PFSK-1 (cell line): ENCODE measurements around the gene KRT40.

ENCODE experiments used
- REST ChIP-seq, 2 experiments: IDR thresholded peaks; 2 replicates each; pipeline versions ENCODE4 v1.6.1 to v1.8.0; 2011 to 2012; ENCODE audit warnings: low read depth in 2 of 2, low read length in 2 of 2, control low read depth in 1 of 2, inconsistent platforms in 1 of 2, mild to moderate bottlenecking in 1 of 2, moderate library complexity in 1 of 2; ENCODE audit not compliant: insufficient read depth in 1 of 2
- SIN3A ChIP-seq: IDR thresholded peaks from 2 replicates; pipeline ENCODE4 v1.6.1; 2012; ENCODE audit warnings: mild to moderate bottlenecking, low read length, moderate library complexity, borderline replicate concordance; ENCODE audit not compliant: insufficient read depth
- TAF1 ChIP-seq: IDR thresholded peaks from 2 replicates; pipeline ENCODE4 v1.6.1; 2012; ENCODE audit warnings: low read length, control low read depth, borderline replicate concordance; ENCODE audit not compliant: insufficient read depth

GRCh38 chr17:40960144-40960543 lies 24.0 kb downstream of the KRT40 start:
- TF ChIP-seq REST (IDR thresholded peaks at IDR 0.05; ENCODE audit: insufficient read depth in 1 of 2, low read depth in 2 of 2, low read length in 2 of 2) (no peak), TAF1 (no peak), SIN3A (no peak)
